Measurements from ENCODE around the gene HNRNPL. TPM values are rescaled to one million over a fixed set of nuclear protein-coding genes. Genes with fewer than 3 reads are reported as not detected.

Gene HNRNPL
- total RNA-seq, 1 experiment from 2014 or later, result 642 TPM

- CTCF ChIA-PET, result no interaction called here
- no peaks in the 10 kb centered on the region for H3K27me3 ChIP-seq (replicated peaks; ENCODE audit: insufficient read depth, low read depth, low read length, poor library complexity)
- POLR2A ChIA-PET (ENCODE audit: low non-redundant PET), result no interaction called here
- no peaks in the 10 kb centered on the region for H3K9me3 ChIP-seq (ENCODE audit: low read depth, low read length, poor library complexity, severe bottlenecking)
- DNase-seq (ENCODE audit: low spot score), result no peak
- peaks cover 3% of the 10 kb centered on the region for H3K4me1 ChIP-seq (ENCODE audit: insufficient read depth, low read length, poor library complexity, severe bottlenecking)
- H3K4me3 ChIP-seq (ENCODE audit: low read depth, low read length, poor library complexity, severe bottlenecking), result no peak overlapping the region
- intact Hi-C loops (cut with micrococcal nuclease; ENCODE audit: unreplicated experiment), result no loop called here
- TF ChIP-seq EZH2 (IDR thresholded peaks at IDR 0.05; ENCODE audit: borderline replicate concordance, low read depth, low read length, poor library complexity, severe bottlenecking) (no peak), CTCF (conservative IDR thresholded peaks at IDR 0.05; ENCODE audit: low read depth, low read length) (no peak)
- no peak overlapping the region for H3K27ac ChIP-seq (ENCODE audit: low read depth, low read length, poor library complexity, severe bottlenecking)
- no TSS peak for BruUV-seq (replicated peaks)
- peaks cover 90% of the 10 kb centered on the region for H3K36me3 ChIP-seq (ENCODE audit: insufficient read depth, low read length, poor library complexity, severe bottlenecking)
These were observed 10.6 kb downstream of the HNRNPL start for GRCh38 chr19:38838986-38839761.

- no peak for TF ChIP-seq CTCF (conservative IDR thresholded peaks at IDR 0.05; ENCODE audit: low read depth, low read length)
- no peak for TF ChIP-seq EZH2 (IDR thresholded peaks at IDR 0.05; ENCODE audit: borderline replicate concordance, low read depth, low read length, poor library complexity, severe bottlenecking)
- ChIA-PET POLR2A (ENCODE audit: low non-redundant PET) (no interaction called here), CTCF (no interaction called here)
- H3K9me3 ChIP-seq (ENCODE audit: low read depth, low read length, poor library complexity, severe bottlenecking), result no peaks in the 10 kb centered on the region
- DNase-seq (ENCODE audit: low spot score), result no peak
- BruUV-seq (replicated peaks), result no TSS peak
- H3K27ac ChIP-seq (ENCODE audit: low read depth, low read length, poor library complexity, severe bottlenecking), result no peak overlapping the region
- no peak overlapping the region for H3K4me3 ChIP-seq (ENCODE audit: low read depth, low read length, poor library complexity, severe bottlenecking)
- H3K4me1 ChIP-seq (ENCODE audit: insufficient read depth, low read length, poor library complexity, severe bottlenecking), result peaks cover 3% of the 10 kb centered on the region
- intact Hi-C loops (cut with micrococcal nuclease; ENCODE audit: unreplicated experiment), result no loop called here
- H3K36me3 ChIP-seq (ENCODE audit: insufficient read depth, low read length, poor library complexity, severe bottlenecking), result peaks cover 82% of the 10 kb centered on the region
- H3K27me3 ChIP-seq (replicated peaks; ENCODE audit: insufficient read depth, low read depth, low read length, poor library complexity), result no peaks in the 10 kb centered on the region
These were observed 11.4 kb downstream of the HNRNPL start for GRCh38 chr19:38838208-38838985.

- POLR2A ChIA-PET (ENCODE audit: low non-redundant PET), result no interaction called here
- BruUV-seq (replicated peaks), result no TSS peak
- H3K27ac ChIP-seq (ENCODE audit: low read depth, low read length, poor library complexity, severe bottlenecking), result no peak overlapping the region
These were observed 12.1 kb downstream of the HNRNPL start for GRCh38 chr19:38837656-38838121.

More at GRCh38 chr19:38837656-38838121, 12.1 kb downstream of the HNRNPL start:
- DNase-seq (ENCODE audit: low spot score), result no peak
- intact Hi-C loops (cut with micrococcal nuclease; ENCODE audit: unreplicated experiment), result no loop called here
- Histone ChIP-seq H3K27me3 (replicated peaks; ENCODE audit: insufficient read depth, low read depth, low read length, poor library complexity) (no peaks in the 10 kb centered on the region), H3K4me3 (ENCODE audit: low read depth, low read length, poor library complexity, severe bottlenecking) (no peak overlapping the region), H3K4me1 (ENCODE audit: insufficient read depth, low read length, poor library complexity, severe bottlenecking) (peaks cover 3% of the 10 kb centered on the region), H3K36me3 (ENCODE audit: insufficient read depth, low read length, poor library complexity, severe bottlenecking) (peaks cover 75% of the 10 kb centered on the region), H3K9me3 (ENCODE audit: low read depth, low read length, poor library complexity, severe bottlenecking) (no peaks in the 10 kb centered on the region)
- no peak for TF ChIP-seq CTCF (conservative IDR thresholded peaks at IDR 0.05; ENCODE audit: low read depth, low read length)
- TF ChIP-seq EZH2 (IDR thresholded peaks at IDR 0.05; ENCODE audit: borderline replicate concordance, low read depth, low read length, poor library complexity, severe bottlenecking), result no peak
- CTCF ChIA-PET, result no interaction called here

Data from A673 (cell line).